GM19351 (cell line): ENCODE data around the gene CERT1.
A peak's percentile ranks its signal among the peaks of the same experiment; 100 is the strongest.

Experiments
- ATAC-seq: cut with Tn5 transposase; IDR thresholded peaks from one replicate; pipeline ENCODE4 v1.9.1; 2021; ENCODE audit warnings: mild to moderate bottlenecking, moderate library complexity; ENCODE audit not compliant: unreplicated experiment

CERT1 gene

GRCh38 chr5:75414241-75414640, 97.2 kb downstream of the CERT1 start:
- ATAC-seq = no peak

DNA sequence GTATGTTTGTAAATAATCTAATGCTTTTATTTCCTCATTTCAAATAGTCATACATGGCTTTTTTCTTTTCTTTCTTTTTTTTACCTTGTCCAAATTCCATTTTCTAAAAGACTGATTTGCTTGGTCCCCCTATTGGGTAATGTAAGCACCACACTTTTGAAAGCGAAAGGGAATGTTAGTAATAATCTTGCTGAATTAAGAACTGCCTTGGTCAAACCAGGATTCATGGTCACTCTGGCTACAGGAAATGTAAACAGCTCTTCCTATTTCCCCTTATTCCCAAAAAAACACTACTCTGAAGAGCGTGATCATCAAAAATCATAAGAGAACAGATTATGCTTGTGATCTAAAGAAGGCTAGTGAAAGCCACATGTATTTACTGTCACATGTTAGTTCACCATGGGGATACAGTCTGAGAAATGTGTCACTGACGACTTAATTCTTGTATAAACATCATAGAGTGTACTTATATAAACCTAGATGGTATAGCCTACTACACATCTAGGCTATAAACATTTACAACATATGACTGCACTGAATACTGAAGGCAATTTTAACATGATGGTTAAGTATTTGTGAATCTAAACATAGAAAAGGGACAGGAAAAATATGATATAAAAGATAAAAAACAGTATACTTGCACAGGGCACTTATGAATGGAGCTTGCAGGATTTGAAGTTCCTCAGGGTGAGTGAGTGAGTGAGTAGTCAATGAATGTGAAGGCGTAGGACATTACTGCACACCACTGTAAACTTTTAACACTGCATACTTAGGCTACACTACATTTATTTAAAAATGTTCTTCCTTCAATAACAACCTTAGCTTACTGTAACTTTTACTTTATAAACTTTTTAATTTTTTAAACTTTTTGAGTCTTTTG, 99.1 kb downstream of the CERT1 start:
- no peak for ATAC-seq

DNA sequence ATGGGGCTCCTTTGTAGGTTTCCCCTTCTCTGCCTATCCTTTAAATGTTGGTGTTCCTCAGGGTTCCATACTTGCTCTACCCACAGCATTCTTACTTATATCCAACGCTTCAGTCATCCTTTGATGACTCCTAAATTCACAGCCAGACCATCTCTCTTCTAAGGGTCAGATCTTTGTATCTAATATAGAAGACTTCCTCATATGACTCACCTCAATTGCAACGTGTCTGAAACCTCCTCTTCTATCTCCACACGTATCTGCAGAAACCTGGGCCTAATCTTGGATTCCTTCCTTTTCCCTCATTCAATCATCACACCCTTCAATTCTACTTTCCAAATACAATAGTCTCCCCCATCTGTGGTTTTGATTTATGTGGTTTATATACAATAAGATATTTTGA, 106.1 kb downstream of the CERT1 start:
- no peak for ATAC-seq

DNA sequence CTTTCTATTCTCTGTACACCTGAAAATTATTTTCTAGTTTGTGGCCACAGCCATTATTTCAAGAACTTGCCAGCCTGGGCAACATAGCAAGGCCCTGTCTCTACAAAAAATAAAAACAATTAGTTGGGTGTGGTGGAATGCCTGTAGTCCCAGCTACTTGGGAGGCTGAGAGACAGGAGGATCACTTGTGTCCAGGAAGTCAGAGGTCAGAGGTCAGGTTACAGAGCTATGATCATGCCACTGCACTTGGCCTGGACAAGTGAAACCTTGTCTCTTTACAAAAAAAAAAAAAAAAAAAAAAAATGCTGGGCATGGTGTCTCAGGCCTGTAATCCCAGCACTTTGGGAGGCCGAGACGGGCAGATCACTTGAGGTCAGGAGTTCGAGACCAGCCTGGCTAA, 116.2 kb downstream of the CERT1 start:
- no peak for ATAC-seq

GRCh38 chr5:75389430-75389829, 122.0 kb downstream of the CERT1 start:
- ATAC-seq = no peak

- ATAC-seq = no peak
Measured at GRCh38 chr5:75387806-75388205, 123.6 kb downstream of the CERT1 start.

GRCh38 chr5:75384218-75384617, 127.2 kb downstream of the CERT1 start:
- ATAC-seq = no peak

GRCh38 chr5:75381456-75381855, 130.0 kb downstream of the CERT1 start:
- no peak for ATAC-seq

GRCh38 chr5:75380099-75380498, 131.3 kb downstream of the CERT1 start:
- no peak for ATAC-seq

DNA sequence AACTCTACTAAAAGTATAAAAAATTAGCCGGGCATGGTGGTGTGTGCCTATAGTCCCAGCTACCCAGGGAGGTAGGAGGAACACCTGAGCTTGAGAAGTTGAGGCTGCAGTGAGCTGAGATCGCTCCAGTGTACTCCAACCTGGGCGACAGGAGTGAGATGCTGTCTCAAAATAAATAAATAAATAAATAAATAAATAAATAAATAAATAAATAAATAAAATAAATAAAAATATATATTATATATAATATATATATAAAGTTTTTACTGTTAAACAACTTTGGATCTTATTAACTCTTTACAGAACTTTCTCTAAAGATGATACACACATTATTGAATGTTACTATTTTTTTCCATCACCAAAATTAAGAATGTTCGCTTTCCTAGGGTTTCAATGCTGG, 136.0 kb downstream of the CERT1 start:
- no peak for ATAC-seq

- ATAC-seq = no peak
Measured at GRCh38 chr5:75374394-75374814, 137.0 kb downstream of the CERT1 start.

DNA sequence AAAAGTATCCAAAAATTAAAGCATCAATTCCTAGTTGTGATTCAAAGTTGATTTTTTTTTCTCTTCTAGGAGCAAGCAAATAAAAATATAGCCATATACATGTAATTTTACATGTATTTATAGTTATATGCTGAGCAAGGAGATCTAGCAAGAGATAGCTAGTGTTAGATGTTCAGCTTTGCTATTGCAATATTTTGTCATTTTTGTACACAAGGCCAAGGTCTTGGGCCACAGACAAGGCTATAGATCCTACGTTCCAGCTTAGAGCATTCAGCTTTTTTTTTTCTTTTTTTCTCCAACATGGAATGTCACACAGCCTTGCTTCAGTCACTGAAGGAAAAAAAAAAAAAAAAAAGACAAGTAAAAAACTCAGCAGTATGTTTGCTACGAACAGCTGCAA, 137.6 kb downstream of the CERT1 start:
- no peak for ATAC-seq

- ATAC-seq = no peak
Measured at GRCh38 chr5:75368391-75368790, 143.0 kb downstream of the CERT1 start.

DNA sequence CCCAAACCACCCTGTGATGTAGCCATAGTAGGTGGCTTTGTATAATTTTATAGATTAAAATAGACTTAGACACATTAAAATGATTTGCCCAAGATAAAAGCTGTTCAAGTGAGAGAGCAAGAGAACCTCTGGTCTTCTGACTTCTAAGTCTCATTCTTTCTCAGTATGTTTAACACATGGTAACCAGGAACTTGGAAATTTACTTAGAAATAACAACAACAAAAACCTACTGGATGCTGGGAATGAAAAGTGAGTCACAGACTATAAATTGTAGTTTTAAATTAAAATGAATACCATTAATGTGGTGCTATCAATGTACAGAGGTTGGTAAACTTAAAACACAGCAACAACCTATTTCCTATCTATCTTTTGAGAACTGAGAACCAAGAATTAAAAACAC, 144.0 kb downstream of the CERT1 start:
- no peak for ATAC-seq

GRCh38 chr5:75366787-75367186, 144.6 kb downstream of the CERT1 start:
- ATAC-seq = peak; percentile 81

- no peak for ATAC-seq
Measured at GRCh38 chr5:75365740-75366139, 145.7 kb downstream of the CERT1 start.

DNA sequence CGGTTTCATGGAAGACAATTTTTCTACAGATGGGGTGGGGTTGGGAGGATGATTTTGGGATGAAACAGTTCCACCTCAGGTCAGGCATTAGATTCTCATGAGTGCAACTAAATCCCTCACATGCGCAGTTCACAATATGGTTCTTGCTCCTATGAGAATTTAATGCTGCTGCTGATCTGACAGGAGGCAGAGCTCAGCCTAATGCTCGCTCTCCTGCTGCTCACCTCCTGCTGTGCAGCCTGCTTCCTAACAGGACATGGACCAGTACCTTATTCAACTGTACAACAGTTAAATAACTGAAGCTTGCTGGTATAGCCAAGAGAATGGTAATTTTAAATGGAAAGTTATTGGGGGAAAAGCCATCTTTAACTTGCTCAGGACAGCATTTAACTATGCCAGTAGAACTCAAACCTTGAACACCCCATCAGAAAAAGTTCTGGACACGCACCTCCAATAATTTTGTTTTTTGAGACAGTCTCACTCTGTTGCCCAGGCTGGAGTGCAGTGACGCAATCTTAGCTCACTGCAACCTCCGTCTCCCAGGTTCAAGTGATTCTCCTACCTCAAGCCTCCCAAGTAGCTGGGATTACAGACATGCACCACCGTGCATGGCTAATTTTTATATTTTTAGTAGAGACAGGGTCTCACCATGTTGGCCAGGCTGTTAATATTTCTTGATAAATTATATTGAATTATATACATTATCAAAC, 146.7 kb downstream of the CERT1 start:
- ATAC-seq = no peak

- ATAC-seq = no peak
Measured at GRCh38 chr5:75363726-75364495, 147.5 kb downstream of the CERT1 start.

- ATAC-seq = no peak
Measured at GRCh38 chr5:75363111-75363510, 148.3 kb downstream of the CERT1 start.

GRCh38 chr5:75362474-75362975, 148.9 kb downstream of the CERT1 start:
- no peak for ATAC-seq

- no peak for ATAC-seq
Measured at GRCh38 chr5:75361310-75361709, 150.1 kb downstream of the CERT1 start.
